Esophagus squamous epithelium (tissue), 5 donors: ENCODE data around the gene TAF4. TPM values are rescaled to one million over a fixed set of nuclear protein-coding genes. Genes with fewer than 3 reads are reported as not detected.

Experiments
- DNase-seq: peaks from one replicate; lab custom pipeline; 2025; lab: John Stamatoyannopoulos, UW
- H3K27ac ChIP-seq, 4 donors: fragments of 200-600 bp; sonication (generic); one replicate each; pipeline ENCODE4 v1.5.1; 2016 to 2019; ENCODE audit warnings: mild to moderate bottlenecking in 1 of 4
- H3K27me3 ChIP-seq, 4 donors: fragments of 200-600 bp; sonication (generic); 1 replicate in 3 of 4; 2 replicates in 1 of 4; pipeline versions ENCODE4 v1.5.1 to v1.6.0; 2017 to 2021; ENCODE audit warnings: antibody characterized with exemption in 1 of 4
- H3K36me3 ChIP-seq, 3 donors: fragments of 200-600 bp; sonication (generic); one replicate each; pipeline ENCODE4 v1.5.1; 2016 to 2019
- H3K4me1 ChIP-seq, 3 donors: fragments of 200-600 bp; sonication (generic); one replicate each; pipeline ENCODE4 v1.5.1; 2017 to 2019
- H3K4me3 ChIP-seq, 4 donors: fragments of 200-600 bp; sonication (generic); 1 replicate in 3 of 4; 2 replicates in 1 of 4; pipeline ENCODE4 v1.5.1; 2016 to 2019; ENCODE audit warnings: mild to moderate bottlenecking in 2 of 4, moderate library complexity in 1 of 4
- H3K9me3 ChIP-seq, 3 donors: fragments of 200-600 bp; sonication (generic); one replicate each; pipeline ENCODE4 v1.5.1; 2016 to 2019
- POLR2A ChIP-seq, 4 donors: fragments of 450-650 bp; IDR thresholded peaks; one replicate each; pipeline ENCODE4 v1.6.1; 2017; ENCODE audit warnings: antibody characterized with exemption in 4 of 4, mild to moderate bottlenecking in 4 of 4, moderate library complexity in 3 of 4
- WGBS, 2 donors: methylation state at CpG; one replicate each; pipeline ENCODE4 v1.1.5; 2018; 5-methylcytosine and 5-hydroxymethylcytosine counted together
- intact Hi-C: fragments of 100-400 bp; cut with DNase I; formaldehyde crosslinking; loops from one replicate; pipeline ENCODE4 v1.15.0; 2022
- total RNA-seq, 4 donors: library from RNA; depleted of rRNA; stranded (reverse); fragments of >200 nt; gene quantifications; one replicate each; pipeline ENCODE4 v1.1.0, GENCODE V29; 2016
- TF ChIP-seq, protein P1 (sequence below), 6 experiments: fragments of 450-650 bp in 4 of 6; fragments of 200-600 bp in 2 of 6; sonication (generic) in 2 of 6; IDR thresholded peaks; one replicate each; pipeline ENCODE4 v1.5.1; 2016 to 2019; ENCODE audit warnings: antibody characterized with exemption in 6 of 6, mild to moderate bottlenecking in 4 of 6, moderate library complexity in 4 of 6
- donor health status: DM: yes; HTN: yes; CAD: no.

The TAF4 gene
- total RNA-seq, 4 donors from 2014 or later = 4.9 to 16.5 (median 14.4) TPM

DNA sequence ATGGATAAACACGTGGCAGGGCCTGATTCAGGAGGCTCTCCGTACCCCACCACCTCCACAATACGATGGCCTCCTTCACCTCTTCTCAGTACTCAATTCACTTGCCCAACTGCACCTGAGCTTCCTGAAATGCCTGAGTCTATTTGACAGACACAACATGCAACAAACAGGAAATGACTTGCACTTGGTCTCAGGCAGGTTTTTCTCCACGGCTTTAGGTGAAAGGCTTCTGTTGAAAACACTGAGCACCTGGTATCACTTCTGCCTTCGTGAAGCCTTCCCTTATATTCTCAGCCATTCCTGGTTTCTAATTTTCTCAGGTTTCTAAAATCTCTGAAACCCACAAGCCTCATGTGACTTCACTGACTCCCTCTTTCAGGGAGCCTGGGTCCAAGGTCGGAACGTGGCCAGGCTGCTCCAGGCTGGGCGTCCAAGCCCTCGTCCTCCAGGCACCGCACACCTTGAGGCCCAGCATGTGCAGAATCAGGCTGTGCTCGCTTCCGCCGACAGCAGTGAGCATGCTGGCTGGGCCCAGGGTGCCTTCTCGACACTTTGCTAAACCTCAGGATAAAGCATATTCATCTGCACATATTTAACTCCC is 34.7 kb downstream of the TAF4 start:
- DNase-seq = no peak
- H3K4me3 ChIP-seq = no peak overlapping the region
- TF ChIP-seq, protein P1, sequence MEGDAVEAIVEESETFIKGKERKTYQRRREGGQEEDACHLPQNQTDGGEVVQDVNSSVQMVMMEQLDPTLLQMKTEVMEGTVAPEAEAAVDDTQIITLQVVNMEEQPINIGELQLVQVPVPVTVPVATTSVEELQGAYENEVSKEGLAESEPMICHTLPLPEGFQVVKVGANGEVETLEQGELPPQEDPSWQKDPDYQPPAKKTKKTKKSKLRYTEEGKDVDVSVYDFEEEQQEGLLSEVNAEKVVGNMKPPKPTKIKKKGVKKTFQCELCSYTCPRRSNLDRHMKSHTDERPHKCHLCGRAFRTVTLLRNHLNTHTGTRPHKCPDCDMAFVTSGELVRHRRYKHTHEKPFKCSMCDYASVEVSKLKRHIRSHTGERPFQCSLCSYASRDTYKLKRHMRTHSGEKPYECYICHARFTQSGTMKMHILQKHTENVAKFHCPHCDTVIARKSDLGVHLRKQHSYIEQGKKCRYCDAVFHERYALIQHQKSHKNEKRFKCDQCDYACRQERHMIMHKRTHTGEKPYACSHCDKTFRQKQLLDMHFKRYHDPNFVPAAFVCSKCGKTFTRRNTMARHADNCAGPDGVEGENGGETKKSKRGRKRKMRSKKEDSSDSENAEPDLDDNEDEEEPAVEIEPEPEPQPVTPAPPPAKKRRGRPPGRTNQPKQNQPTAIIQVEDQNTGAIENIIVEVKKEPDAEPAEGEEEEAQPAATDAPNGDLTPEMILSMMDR (IDR thresholded peaks at IDR 0.05) = no peak
- TF ChIP-seq POLR2A (IDR thresholded peaks at IDR 0.05) = no peak
- no peaks in the 10 kb centered on the region for H3K9me3 ChIP-seq
- H3K27me3 ChIP-seq = no peaks in the 10 kb centered on the region
- H3K27ac ChIP-seq = peak overlapping the region in 1 of 4 donors; percentile 29
- H3K36me3 ChIP-seq = no peaks in the 10 kb centered on the region
- intact Hi-C loops = no loop called here
- peaks cover 0 to 43% (median 13%) of the 10 kb centered on the region in 3 donors for H3K4me1 ChIP-seq
- WGBS, 2 donors = 67 to 70% methylated on average over 14 of the region's 14 CpGs

DNA sequence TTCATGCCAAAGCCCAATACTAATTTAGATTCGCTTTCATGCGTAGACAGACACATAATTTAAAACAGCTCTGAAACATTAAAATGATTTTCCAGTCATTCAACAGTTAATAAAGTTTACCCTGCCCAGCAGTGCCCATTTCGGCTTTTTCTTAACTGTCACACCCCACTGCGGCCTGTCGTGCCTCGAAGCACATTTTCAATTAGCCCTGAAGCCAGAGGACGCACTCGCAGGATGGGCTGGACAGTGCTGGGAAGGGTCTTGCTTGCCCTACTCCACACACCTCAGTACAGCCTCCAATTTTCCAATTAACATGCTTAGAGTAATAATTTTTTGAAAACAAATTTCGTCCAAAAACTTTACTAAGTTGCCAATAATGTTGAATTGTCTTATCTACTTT is 35.3 kb downstream of the TAF4 start:
- 84 to 87% methylated on average over 9 of the region's 9 CpGs for WGBS, 2 donors
- peaks cover 0 to 49% (median 13%) of the 10 kb centered on the region in 3 donors for H3K4me1 ChIP-seq
- DNase-seq = no peak
- TF ChIP-seq, protein P1 (IDR thresholded peaks at IDR 0.05) = no peak
- no peak for TF ChIP-seq POLR2A (IDR thresholded peaks at IDR 0.05)
- H3K27ac ChIP-seq = no peak overlapping the region
- no peaks in the 10 kb centered on the region for H3K36me3 ChIP-seq
- intact Hi-C loops = no loop called here
- no peaks in the 10 kb centered on the region for H3K27me3 ChIP-seq
- H3K4me3 ChIP-seq = no peak overlapping the region
- H3K9me3 ChIP-seq = no peaks in the 10 kb centered on the region

DNA sequence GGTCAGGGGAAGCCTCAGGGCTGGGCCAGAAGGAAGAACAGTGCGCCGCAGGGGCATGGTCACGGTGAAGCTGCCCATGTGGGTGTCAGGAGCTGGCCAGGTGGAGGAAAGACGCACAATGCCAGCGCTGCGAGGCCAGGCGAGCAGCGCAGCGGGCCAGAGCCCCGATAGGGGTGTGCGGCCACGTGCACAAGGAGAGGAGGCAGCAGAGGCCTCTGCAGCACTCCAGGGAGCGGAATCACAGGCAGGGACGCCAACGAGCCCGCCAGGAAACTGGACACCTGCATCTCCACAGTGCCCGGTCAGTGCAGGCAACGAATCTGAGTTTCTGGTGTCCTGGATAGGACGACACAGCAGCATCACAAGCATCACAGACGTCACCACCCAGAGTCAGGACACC is 35.7 kb downstream of the TAF4 start:
- WGBS, 2 donors = 93 to 96% methylated on average over 15 to 16 of the region's 20 CpGs
- no peak overlapping the region for H3K27ac ChIP-seq
- no peaks in the 10 kb centered on the region for H3K9me3 ChIP-seq
- peaks cover 0 to 53% (median 13%) of the 10 kb centered on the region in 3 donors for H3K4me1 ChIP-seq
- intact Hi-C loops = no loop called here
- H3K27me3 ChIP-seq = no peaks in the 10 kb centered on the region
- no peaks in the 10 kb centered on the region for H3K36me3 ChIP-seq
- DNase-seq = no peak
- TF ChIP-seq POLR2A (IDR thresholded peaks at IDR 0.05) = no peak
- TF ChIP-seq, protein P1 (IDR thresholded peaks at IDR 0.05) = no peak
- H3K4me3 ChIP-seq = no peak overlapping the region

DNA sequence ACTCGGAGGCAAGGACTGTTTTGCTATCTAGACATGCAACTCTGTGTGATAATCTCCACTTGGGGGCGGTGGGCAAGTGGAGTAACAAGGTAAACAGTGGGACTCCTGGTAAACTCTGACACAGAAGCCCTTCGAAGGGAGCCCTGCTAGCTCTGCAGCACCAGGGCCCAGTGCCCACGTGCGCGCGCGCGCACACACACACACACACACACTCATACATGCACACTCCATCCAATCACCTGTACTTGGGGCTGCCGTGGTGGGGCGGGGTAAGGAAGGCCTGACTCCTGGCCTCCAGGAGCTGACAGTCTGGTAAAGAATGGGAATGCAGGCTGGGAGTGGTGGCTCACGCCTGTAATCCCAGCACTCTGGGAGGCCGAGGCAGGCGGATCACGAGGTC is 36.4 kb downstream of the TAF4 start:
- TF ChIP-seq, protein P1 (IDR thresholded peaks at IDR 0.05) = no peak
- TF ChIP-seq POLR2A (IDR thresholded peaks at IDR 0.05) = no peak
- Histone ChIP-seq H3K27me3 (no peaks in the 10 kb centered on the region), H3K4me1 (peaks cover 0 to 55% (median 13%) of the 10 kb centered on the region in 3 donors), H3K27ac (no peak overlapping the region), H3K9me3 (no peaks in the 10 kb centered on the region), H3K4me3 (no peak overlapping the region), H3K36me3 (no peaks in the 10 kb centered on the region)
- intact Hi-C loops = no loop called here
- DNase-seq = no peak
- 80 to 87% methylated on average over 4 to 5 of the region's 15 CpGs for WGBS, 2 donors

DNA sequence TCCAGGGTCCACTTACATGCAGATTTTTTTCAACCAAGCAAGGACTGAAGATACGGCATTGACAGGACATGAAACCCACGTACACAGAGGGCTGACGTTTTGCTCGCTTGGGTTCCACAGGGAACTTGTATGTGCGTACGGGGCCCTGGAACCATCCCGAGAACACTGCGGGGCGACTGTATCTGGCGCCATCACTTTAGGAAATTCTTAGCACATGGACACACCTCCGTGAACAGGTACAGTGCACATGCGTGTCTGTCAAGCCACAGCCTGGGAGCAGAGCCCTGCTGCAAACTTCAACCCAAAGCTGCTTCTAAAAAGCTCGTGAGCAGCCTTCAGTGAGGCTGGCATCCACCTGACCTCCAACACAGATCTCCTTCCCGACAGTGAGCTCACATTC is 37.3 kb downstream of the TAF4 start:
- no peaks in the 10 kb centered on the region for H3K36me3 ChIP-seq
- TF ChIP-seq POLR2A (IDR thresholded peaks at IDR 0.05) = no peak
- TF ChIP-seq, protein P1 (IDR thresholded peaks at IDR 0.05) = no peak
- H3K27me3 ChIP-seq = no peaks in the 10 kb centered on the region
- no peak overlapping the region for H3K27ac ChIP-seq
- intact Hi-C loops = no loop called here
- peaks cover 0 to 55% (median 13%) of the 10 kb centered on the region in 3 donors for H3K4me1 ChIP-seq
- no peak for DNase-seq
- no peaks in the 10 kb centered on the region for H3K9me3 ChIP-seq
- no peak overlapping the region for H3K4me3 ChIP-seq
- 83 to 88% methylated on average over 3 to 10 of the region's 14 CpGs for WGBS, 2 donors
